Ishikawa (cell line): ENCODE measurements around the gene GCC2.

Experiments
- CEBPB ChIP-seq: IDR thresholded peaks from 2 replicates; pipeline ENCODE4 v1.6.1; 2012
- CREB1 ChIP-seq: IDR thresholded peaks from 2 replicates; pipeline ENCODE4 v1.6.1; 2012; ENCODE audit warnings: low read depth
- EGR1 ChIP-seq: IDR thresholded peaks from 2 replicates; pipeline ENCODE4 v1.6.1; 2012
- EP300 ChIP-seq: IDR thresholded peaks from 2 replicates; pipeline ENCODE4 v1.6.1; 2012; ENCODE audit warnings: borderline replicate concordance
- FOXM1 ChIP-seq: IDR thresholded peaks from 2 replicates; pipeline ENCODE4 v1.6.1; 2012; ENCODE audit warnings: low read depth, borderline replicate concordance
- NFIC ChIP-seq: IDR thresholded peaks from 2 replicates; pipeline ENCODE4 v1.6.1; 2012
- RAD21 ChIP-seq: IDR thresholded peaks from 2 replicates; pipeline ENCODE4 v1.6.1; 2012; ENCODE audit warnings: low read depth
- TAF1 ChIP-seq: IDR thresholded peaks from 2 replicates; pipeline ENCODE4 v1.6.1; 2012; ENCODE audit warnings: low read depth, mild to moderate bottlenecking
- TCF12 ChIP-seq: IDR thresholded peaks from 2 replicates; pipeline ENCODE4 v1.6.1; 2012; ENCODE audit warnings: low read depth
- TEAD4 ChIP-seq: IDR thresholded peaks from 2 replicates; pipeline ENCODE4 v1.6.1; 2012
- YY1 ChIP-seq: IDR thresholded peaks from 2 replicates; pipeline ENCODE4 v1.6.1; 2012; ENCODE audit warnings: low read depth
- ZBTB7A ChIP-seq: IDR thresholded peaks from 2 replicates; pipeline ENCODE4 v1.6.1; 2012; ENCODE audit warnings: low read depth
- TF ChIP-seq, protein P1 (sequence below): IDR thresholded peaks from 2 replicates; pipeline ENCODE4 v1.6.1; 2012
- TF ChIP-seq, protein P2 (sequence below): IDR thresholded peaks from 2 replicates; pipeline ENCODE4 v1.6.1; 2012; ENCODE audit warnings: low read depth, mild to moderate bottlenecking
- TF ChIP-seq, protein P3 (sequence below): IDR thresholded peaks from 2 replicates; pipeline ENCODE4 v1.6.1; 2012

GCC2 gene

DNA sequence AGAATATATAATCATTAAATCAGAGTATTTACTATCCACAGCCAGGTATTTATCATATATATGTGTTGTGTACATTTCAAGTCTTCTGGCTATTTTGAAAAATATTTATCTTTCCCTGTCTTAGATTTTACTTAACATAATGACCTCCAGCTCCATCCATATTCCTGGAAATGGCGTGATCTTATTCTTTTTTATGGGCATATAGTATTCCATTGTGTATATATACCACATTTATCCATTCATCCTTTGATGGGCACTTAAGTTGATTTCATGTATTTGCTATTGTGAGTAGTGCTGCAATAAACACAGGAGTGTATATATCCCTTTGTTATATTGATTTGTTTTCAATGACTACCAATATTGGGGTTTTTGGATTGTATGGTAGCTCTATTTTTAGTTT lies 6.6 kb downstream of the GCC2 start:
- TF ChIP-seq, protein P1, sequence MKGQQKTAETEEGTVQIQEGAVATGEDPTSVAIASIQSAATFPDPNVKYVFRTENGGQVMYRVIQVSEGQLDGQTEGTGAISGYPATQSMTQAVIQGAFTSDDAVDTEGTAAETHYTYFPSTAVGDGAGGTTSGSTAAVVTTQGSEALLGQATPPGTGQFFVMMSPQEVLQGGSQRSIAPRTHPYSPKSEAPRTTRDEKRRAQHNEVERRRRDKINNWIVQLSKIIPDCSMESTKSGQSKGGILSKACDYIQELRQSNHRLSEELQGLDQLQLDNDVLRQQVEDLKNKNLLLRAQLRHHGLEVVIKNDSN = no peak
- TF ChIP-seq, protein P2, sequence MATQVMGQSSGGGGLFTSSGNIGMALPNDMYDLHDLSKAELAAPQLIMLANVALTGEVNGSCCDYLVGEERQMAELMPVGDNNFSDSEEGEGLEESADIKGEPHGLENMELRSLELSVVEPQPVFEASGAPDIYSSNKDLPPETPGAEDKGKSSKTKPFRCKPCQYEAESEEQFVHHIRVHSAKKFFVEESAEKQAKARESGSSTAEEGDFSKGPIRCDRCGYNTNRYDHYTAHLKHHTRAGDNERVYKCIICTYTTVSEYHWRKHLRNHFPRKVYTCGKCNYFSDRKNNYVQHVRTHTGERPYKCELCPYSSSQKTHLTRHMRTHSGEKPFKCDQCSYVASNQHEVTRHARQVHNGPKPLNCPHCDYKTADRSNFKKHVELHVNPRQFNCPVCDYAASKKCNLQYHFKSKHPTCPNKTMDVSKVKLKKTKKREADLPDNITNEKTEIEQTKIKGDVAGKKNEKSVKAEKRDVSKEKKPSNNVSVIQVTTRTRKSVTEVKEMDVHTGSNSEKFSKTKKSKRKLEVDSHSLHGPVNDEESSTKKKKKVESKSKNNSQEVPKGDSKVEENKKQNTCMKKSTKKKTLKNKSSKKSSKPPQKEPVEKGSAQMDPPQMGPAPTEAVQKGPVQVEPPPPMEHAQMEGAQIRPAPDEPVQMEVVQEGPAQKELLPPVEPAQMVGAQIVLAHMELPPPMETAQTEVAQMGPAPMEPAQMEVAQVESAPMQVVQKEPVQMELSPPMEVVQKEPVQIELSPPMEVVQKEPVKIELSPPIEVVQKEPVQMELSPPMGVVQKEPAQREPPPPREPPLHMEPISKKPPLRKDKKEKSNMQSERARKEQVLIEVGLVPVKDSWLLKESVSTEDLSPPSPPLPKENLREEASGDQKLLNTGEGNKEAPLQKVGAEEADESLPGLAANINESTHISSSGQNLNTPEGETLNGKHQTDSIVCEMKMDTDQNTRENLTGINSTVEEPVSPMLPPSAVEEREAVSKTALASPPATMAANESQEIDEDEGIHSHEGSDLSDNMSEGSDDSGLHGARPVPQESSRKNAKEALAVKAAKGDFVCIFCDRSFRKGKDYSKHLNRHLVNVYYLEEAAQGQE = no peak
- no peak for TF ChIP-seq TAF1
- TF ChIP-seq TEAD4 = no peak
- no peak for TF ChIP-seq EGR1
- no peak for TF ChIP-seq CEBPB
- no peak for TF ChIP-seq EP300
- TF ChIP-seq NFIC = no peak
- no peak for TF ChIP-seq RAD21
- TF ChIP-seq YY1 = no peak
- no peak for TF ChIP-seq ZBTB7A

DNA sequence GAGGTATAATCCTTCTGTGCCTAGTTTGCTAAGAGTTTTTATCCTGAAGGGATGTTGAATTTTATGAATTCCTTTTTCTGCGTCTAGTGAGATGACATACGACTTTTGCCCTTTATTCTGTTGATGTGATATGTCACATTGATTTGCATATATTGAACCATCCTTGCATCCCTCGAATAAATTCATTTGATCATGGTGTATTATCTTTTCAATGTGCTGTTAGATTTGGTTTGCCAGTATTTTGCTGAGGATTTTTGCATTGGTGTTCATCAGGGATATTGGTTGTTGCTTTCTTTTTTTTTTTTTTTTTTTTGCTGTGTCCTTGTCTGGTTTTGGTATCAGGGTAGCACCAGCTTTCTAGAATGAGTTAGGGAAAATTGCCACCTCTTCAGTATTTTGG lies 9.1 kb downstream of the GCC2 start:
- TF ChIP-seq, protein P3, sequence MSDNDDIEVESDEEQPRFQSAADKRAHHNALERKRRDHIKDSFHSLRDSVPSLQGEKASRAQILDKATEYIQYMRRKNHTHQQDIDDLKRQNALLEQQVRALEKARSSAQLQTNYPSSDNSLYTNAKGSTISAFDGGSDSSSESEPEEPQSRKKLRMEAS = no peak
- no peak for TF ChIP-seq EP300
- TF ChIP-seq ZBTB7A = no peak
- no peak for TF ChIP-seq NFIC

DNA sequence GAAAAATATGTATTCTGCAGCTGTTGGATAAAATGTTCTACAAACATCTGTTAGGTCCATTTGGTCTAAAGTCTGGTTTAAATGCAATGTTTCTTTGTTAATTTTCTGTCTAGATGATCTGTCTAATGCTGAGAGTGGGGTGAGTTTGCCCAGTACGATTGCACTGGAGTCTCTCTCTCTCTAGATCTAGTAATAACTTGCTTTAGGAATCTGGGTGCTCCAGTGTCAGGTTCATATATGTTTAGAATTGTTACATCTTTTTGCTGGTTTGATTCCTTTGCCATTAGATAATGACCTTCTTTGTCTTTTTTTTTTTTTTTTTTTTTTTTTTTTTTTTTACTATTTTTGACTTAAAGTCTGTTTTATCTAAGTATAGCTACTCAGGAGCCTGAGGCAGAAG lies 10.4 kb downstream of the GCC2 start:
- TF ChIP-seq RAD21 = no peak
- no peak for TF ChIP-seq EGR1
- no peak for TF ChIP-seq TEAD4
- TF ChIP-seq YY1 = no peak
- TF ChIP-seq, protein P3 = no peak
- TF ChIP-seq NFIC = no peak
- TF ChIP-seq TCF12 = no peak
- TF ChIP-seq CEBPB = no peak
- no peak for TF ChIP-seq FOXM1
- TF ChIP-seq, protein P1 = no peak
- no peak for TF ChIP-seq EP300
- TF ChIP-seq ZBTB7A = no peak

DNA sequence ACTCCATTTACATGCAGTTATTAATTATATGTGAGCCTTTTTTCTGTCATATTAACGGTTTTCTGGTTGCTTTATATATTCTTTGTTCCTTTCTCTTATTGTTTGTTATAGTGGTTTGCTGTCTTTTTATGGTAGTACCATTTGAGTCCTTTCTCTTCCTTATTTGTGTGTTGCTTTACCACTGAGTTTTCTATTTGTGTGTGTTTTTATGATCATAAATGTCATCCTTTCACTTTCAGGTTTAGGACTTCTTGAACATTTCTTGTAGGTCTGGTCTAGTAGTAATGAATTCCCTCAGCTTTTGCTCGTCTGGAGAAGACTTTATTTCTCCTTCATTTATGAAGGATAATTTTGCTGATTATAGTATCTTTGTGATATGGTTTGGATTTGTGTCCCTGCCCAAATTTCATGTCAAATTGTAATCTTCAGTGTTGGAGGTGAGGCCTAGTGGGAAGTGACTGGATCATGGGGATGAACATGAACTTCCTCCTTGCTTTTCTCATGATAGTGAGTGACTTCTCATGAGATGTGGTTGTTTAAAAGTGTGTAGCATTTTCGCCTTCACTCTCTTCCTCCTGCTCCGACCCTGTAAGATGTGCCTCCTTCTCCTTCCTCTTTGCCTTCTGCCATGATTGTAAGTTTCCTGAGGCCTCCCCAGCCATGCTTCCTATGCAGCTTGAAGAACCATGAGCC lies 11.5 kb downstream of the GCC2 start:
- TF ChIP-seq CREB1 (no peak), EGR1 (no peak), RAD21 (no peak), CEBPB (no peak), ZBTB7A (no peak)

DNA sequence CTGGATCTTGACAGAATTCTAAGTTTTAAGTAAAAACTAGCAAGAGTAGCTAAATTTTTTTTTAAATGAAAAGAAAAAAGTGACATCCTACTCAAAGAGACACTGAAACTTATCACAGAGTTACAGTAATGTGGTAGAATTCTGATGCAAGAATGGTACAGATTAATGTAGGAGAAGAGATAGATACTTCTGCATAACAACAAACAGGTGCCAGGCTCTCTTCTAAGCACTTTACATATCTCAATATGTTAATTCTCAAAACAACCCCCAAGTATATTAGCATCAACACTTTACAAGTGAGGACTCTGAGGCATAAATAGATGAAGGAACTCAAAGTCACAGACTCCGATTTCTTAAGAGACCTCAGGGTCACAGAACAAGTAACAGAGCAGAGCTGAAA lies 28.1 kb downstream of the GCC2 start:
- TF ChIP-seq TAF1 (no peak), EGR1 (no peak), FOXM1 (no peak), NFIC (no peak), ZBTB7A (no peak), YY1 (no peak), TEAD4 (no peak), RAD21 (no peak), CREB1 (no peak), EP300 (no peak), TCF12 (no peak), CEBPB (no peak)
- TF ChIP-seq, protein P1 = no peak
- TF ChIP-seq, protein P2 = no peak
- TF ChIP-seq, protein P3 = no peak

DNA sequence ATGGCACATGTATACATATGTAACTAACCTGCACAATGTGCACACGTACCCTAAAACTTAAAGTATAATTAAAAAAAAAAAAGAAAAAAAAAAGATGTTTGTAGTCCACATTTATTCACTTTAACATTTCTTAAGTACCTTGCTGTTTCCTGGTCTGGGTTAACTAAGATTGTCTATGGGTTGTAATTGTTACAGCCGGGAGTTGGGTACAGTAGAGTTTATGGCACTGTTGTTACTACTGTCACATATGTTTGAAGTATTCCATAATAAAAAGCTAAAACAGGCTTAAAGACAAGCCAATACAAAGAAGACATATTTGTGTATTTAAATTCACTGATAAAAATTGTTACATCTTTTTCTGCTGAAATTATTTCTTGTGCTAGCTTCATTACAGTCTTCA lies 36.2 kb downstream of the GCC2 start:
- TF ChIP-seq, protein P1 = no peak
- TF ChIP-seq TCF12 = no peak
- TF ChIP-seq CEBPB = no peak
- TF ChIP-seq TAF1 = no peak
